Colon (tissue), 2 donors: Measurements from ENCODE around the gene TRMT6.

Source experiments
- FAIRE-seq: peaks from 2 replicates; lab custom pipeline; 2012; peaks lifted over from hg19 to GRCh38; lab: Jason Lieb, UNC
- donor health status: control.
- donor health status: control.

The TRMT6 gene

GRCh38 chr20:5947276-5947675, 3.1 kb downstream of the TRMT6 start:
- no peak for FAIRE-seq

- no peak for FAIRE-seq
Observed at GRCh38 chr20:5945963-5946362, 4.4 kb downstream of the TRMT6 start.

GRCh38 chr20:5938456-5939029, 11.8 kb downstream of the TRMT6 start:
- no peak for FAIRE-seq

GRCh38 chr20:5936238-5936637, 14.1 kb downstream of the TRMT6 start:
- FAIRE-seq = no peak

- no peak for FAIRE-seq
Observed at GRCh38 chr20:5935384-5935783, 14.9 kb downstream of the TRMT6 start.

GRCh38 chr20:5933802-5934436, 16.4 kb downstream of the TRMT6 start:
- FAIRE-seq = no peak

GRCh38 chr20:5932796-5933195, 17.5 kb downstream of the TRMT6 start:
- FAIRE-seq = no peak

GRCh38 chr20:5931411-5931810, 18.9 kb downstream of the TRMT6 start:
- no peak for FAIRE-seq

- FAIRE-seq = no peak
Observed at GRCh38 chr20:5928836-5929715, 21.3 kb downstream of the TRMT6 start.

- FAIRE-seq = no peak
Observed at GRCh38 chr20:5927749-5928462, 22.4 kb downstream of the TRMT6 start.

- FAIRE-seq = no peak
Observed at GRCh38 chr20:5925551-5925950, 24.8 kb downstream of the TRMT6 start.

- FAIRE-seq = no peak
Observed at GRCh38 chr20:5923493-5923892, 26.8 kb downstream of the TRMT6 start.

GRCh38 chr20:5920581-5920980, 29.8 kb downstream of the TRMT6 start:
- FAIRE-seq = no peak

GRCh38 chr20:5919626-5920544, 30.4 kb downstream of the TRMT6 start:
- no peak for FAIRE-seq

- no peak for FAIRE-seq
Observed at GRCh38 chr20:5918856-5919625, 31.3 kb downstream of the TRMT6 start.

GRCh38 chr20:5914859-5915258, 35.5 kb downstream of the TRMT6 start:
- FAIRE-seq = no peak

- no peak for FAIRE-seq
Observed at GRCh38 chr20:5913166-5913565, 37.2 kb downstream of the TRMT6 start.

- no peak for FAIRE-seq
Observed at GRCh38 chr20:5910186-5910585, 40.1 kb downstream of the TRMT6 start.

GRCh38 chr20:5908981-5909380, 41.4 kb downstream of the TRMT6 start:
- FAIRE-seq = no peak

- FAIRE-seq = no peak
Observed at GRCh38 chr20:5900908-5901307, 49.4 kb downstream of the TRMT6 start.

GRCh38 chr20:5899444-5899843, 50.9 kb downstream of the TRMT6 start:
- FAIRE-seq = no peak
